GM12878 (cell line): ENCODE data around the gene CACNA2D3. TPM values are rescaled to one million over a fixed set of nuclear protein-coding genes. Genes with fewer than 3 reads are reported as not detected.

Source experiments
- ATAC-seq: fragments of 200-7000 bp; cut with Tn5 transposase; 3 replicates; pipeline ENCODE4 v1.9.1; 2020; ENCODE audit warnings: mild to moderate bottlenecking, moderate library complexity
- BruUV-seq: library from RNA; stranded (reverse); fragments of 400-500 nt; replicated peaks from 2 replicates; lab custom pipeline; 2021; lab: Mats Ljungman, UMichigan
- CTCF ChIA-PET: fragments of 300-600 bp; sonication (Branson Sonifier 250); formaldehyde crosslinking; extraction: SDS; loops from one replicate; lab custom pipeline; 2021; ENCODE audit warnings: inconsistent platforms; lab: Yijun Ruan, JAX
- POLR2A ChIA-PET: fragments of 350-600 bp; formaldehyde crosslinking; extraction: SDS; loops from one replicate; lab custom pipeline; 2021; ENCODE audit warnings: inconsistent platforms; lab: Charles Lee
- RAD21 ChIA-PET: fragments of 300-600 bp; sonication (Branson Sonifier 250); formaldehyde crosslinking; loops from one replicate; lab custom pipeline; 2023; ENCODE audit warnings: antibody characterized with exemption; ENCODE audit not compliant: unreplicated experiment; lab: Charles Lee
- SMC1A ChIA-PET: fragments of 300-600 bp; sonication (Branson Sonifier 250); formaldehyde crosslinking; loops from one replicate; lab custom pipeline; 2023; ENCODE audit not compliant: unreplicated experiment, uncharacterized antibody; lab: Charles Lee
- DNase-seq: peaks from one replicate; pipeline ENCODE4 v3.0.0-alpha.2; 2011; ENCODE audit warnings: low read depth, low spot score
- FAIRE-seq: peaks from 3 replicates; lab custom pipeline; 2011; peaks lifted over from hg19 to GRCh38; lab: Jason Lieb, UNC
- H2AFZ ChIP-seq: 2 replicates; pipeline ENCODE4 v1.6.0; 2011; ENCODE audit warnings: low read depth, low read length, control low read depth; ENCODE audit not compliant: control insufficient read depth
- H3K27ac ChIP-seq: 2 replicates; pipeline ENCODE4 v1.5.1; 2011; ENCODE audit warnings: control low read depth; ENCODE audit not compliant: control insufficient read depth, insufficient read depth
- H3K27me3 ChIP-seq, 2 experiments: replicated peaks in 1 of 2; 2 replicates each; pipeline versions ENCODE4 v1.6.0 to v1.6.1; 2011; ENCODE audit warnings: low read length in 1 of 2; ENCODE audit not compliant: control insufficient read depth in 2 of 2, insufficient read depth in 2 of 2
- H3K36me3 ChIP-seq, 2 experiments: 2 replicates each; pipeline ENCODE4 v1.5.1; 2011; ENCODE audit warnings: low read length in 1 of 2; ENCODE audit not compliant: control insufficient read depth in 2 of 2, insufficient read depth in 2 of 2
- H3K4me1 ChIP-seq: 2 replicates; pipeline ENCODE4 v1.6.1; 2011; ENCODE audit warnings: mild to moderate bottlenecking, low read length, moderate library complexity, mixed read lengths; ENCODE audit not compliant: control insufficient read depth, insufficient read depth
- H3K4me2 ChIP-seq: 2 replicates; pipeline ENCODE4 v1.6.0; 2011; ENCODE audit warnings: control low read depth; ENCODE audit not compliant: control insufficient read depth, insufficient read depth
- H3K4me3 ChIP-seq: fragments of 200-600 bp; sonication (generic); 2 replicates; pipeline ENCODE4 v1.5.1; 2016
- H3K79me2 ChIP-seq: 2 replicates; pipeline ENCODE4 v1.6.0; 2011; ENCODE audit warnings: low read length; ENCODE audit not compliant: control insufficient read depth, insufficient read depth
- H3K9ac ChIP-seq: 2 replicates; pipeline ENCODE4 v1.8.0; 2011; ENCODE audit warnings: low read length, control low read depth, mixed read lengths; ENCODE audit not compliant: control insufficient read depth, insufficient read depth
- H3K9me3 ChIP-seq: replicated peaks from 3 replicates; pipeline ENCODE4 v1.5.1; 2011; ENCODE audit warnings: mild to moderate bottlenecking, low read length; ENCODE audit not compliant: control insufficient read depth, insufficient read depth
- H4K20me1 ChIP-seq: 2 replicates; pipeline ENCODE4 v1.6.0; 2011; ENCODE audit not compliant: control insufficient read depth, insufficient read depth
- BCL3 ChIP-seq: IDR thresholded peaks from 2 replicates; pipeline ENCODE4 v1.6.1; 2011; ENCODE audit warnings: borderline replicate concordance, low read depth, mild to moderate bottlenecking, moderate library complexity, low read length; ENCODE audit not compliant: insufficient read depth, poor library complexity, severe bottlenecking
- GATAD2B ChIP-seq: fragments of 450-650 bp; conservative IDR thresholded peaks from 2 replicates; pipeline ENCODE4 v1.6.1; 2017; ENCODE audit warnings: low read depth, mild to moderate bottlenecking, moderate library complexity
- HSF1 ChIP-seq: fragments of 150-350 bp; IDR thresholded peaks from 2 replicates; pipeline ENCODE4 v1.6.1; 2014; ENCODE audit warnings: mild to moderate bottlenecking, low read depth, low read length
- JUNB ChIP-seq: IDR thresholded peaks from 2 replicates; pipeline ENCODE4 v1.6.1; 2016; ENCODE audit warnings: antibody characterized with exemption, mild to moderate bottlenecking
- MXI1 ChIP-seq: fragments of 150-350 bp; IDR thresholded peaks from 2 replicates; pipeline ENCODE4 v1.6.1; 2011; ENCODE audit warnings: low read depth, mild to moderate bottlenecking, inconsistent platforms, low read length, improper control_type of control experiment
- NFYB ChIP-seq: IDR thresholded peaks from 2 replicates; pipeline ENCODE4 v1.6.1; 2011; ENCODE audit warnings: low read depth, mild to moderate bottlenecking, low read length, improper control_type of control experiment, moderate library complexity; ENCODE audit not compliant: insufficient read depth
- SMC3 ChIP-seq: IDR thresholded peaks from 2 replicates; pipeline ENCODE4 v1.6.1; 2011; ENCODE audit warnings: low read length, improper control_type of control experiment, borderline replicate concordance
- ZSCAN29 ChIP-seq: fragments of 450-650 bp; IDR thresholded peaks from 2 replicates; pipeline ENCODE4 v1.6.1; 2017; ENCODE audit warnings: mild to moderate bottlenecking, moderate library complexity
- ZZZ3 ChIP-seq: IDR thresholded peaks from 2 replicates; pipeline ENCODE4 v1.6.1; 2011; ENCODE audit warnings: low read depth; ENCODE audit not compliant: control insufficient read depth, insufficient read length
- WGBS: methylation state at CpG from one replicate; pipeline ENCODE4 v1.1.6; 2016; ENCODE audit warnings: low lambda C conversion rate; ENCODE audit not compliant: insufficient replicate concordance, insufficient coverage; ENCODE audit errors: missing lambda C conversion rate; 5-methylcytosine and 5-hydroxymethylcytosine counted together
- in situ Hi-C: fragments of 300-500 bp; cut with MboI; formaldehyde crosslinking; loops from 9 replicates; pipeline ENCODE4 v1.14.3; 2018; ENCODE audit warnings: mixed read lengths
- intact Hi-C: fragments of 100-400 bp; cut with micrococcal nuclease; formaldehyde crosslinking; loops from one replicate; pipeline ENCODE4 v1.14.2; 2022; ENCODE audit not compliant: unreplicated experiment
- polyA plus RNA-seq, 11 experiments: library from polyadenylated mRNA; depleted of rRNA in 4 of 11; unstranded in 6 of 11; stranded (reverse) in 5 of 11; fragments of >200 nt; fragmentation: Nextera tagmentation in 4 of 11; fragmentation: Illumina TruSeq in 1 of 11; extraction: Ambion mirVana in 4 of 11; extraction: Trizol in 1 of 11; gene quantifications; 1 replicate in 1 of 11; 2 replicates in 10 of 11; pipeline versions ENCODE4 v1.2.1 to v1.2.3, GENCODE V29; 2011 to 2016; ENCODE audit warnings: inconsistent platforms in 2 of 11, missing spikeins in 2 of 11, low read depth in 1 of 11
- total RNA-seq, 4 experiments: library from RNA; depleted of rRNA in 3 of 4; stranded (reverse); fragments of >200 nt in 3 of 4; fragmentation: Illumina TruSeq in 1 of 4; extraction: Trizol in 1 of 4; gene quantifications; 2 replicates each; pipeline versions ENCODE4 v1.2.1 to v1.2.3, GENCODE V29; 2013 to 2021
- TF ChIP-seq, protein P1 (sequence below): fragments of 450-650 bp; IDR thresholded peaks from 2 replicates; pipeline ENCODE4 v1.6.1; 2018; ENCODE audit warnings: mild to moderate bottlenecking, low read depth, moderate library complexity; ENCODE audit not compliant: partially characterized antibody
- TF ChIP-seq, protein P2 (sequence below): fragments of 450-650 bp; conservative IDR thresholded peaks from 2 replicates; pipeline ENCODE4 v1.6.1; 2017; ENCODE audit warnings: mild to moderate bottlenecking, moderate library complexity
- TF ChIP-seq, protein P3 (sequence below): fragments of 450-650 bp; IDR thresholded peaks from 2 replicates; pipeline ENCODE4 v1.6.1; 2016; ENCODE audit warnings: mild to moderate bottlenecking
- TF ChIP-seq, protein P4 (sequence below): IDR thresholded peaks from 2 replicates; pipeline ENCODE4 v1.6.1; 2012; ENCODE audit warnings: low read length, inconsistent platforms

Gene CACNA2D3
- total and polyA plus RNA-seq, 10 of the 15 experiments (the other 5 are each of a cell fraction or from before 2014, with no cell fraction given): not detected

- ChIA-PET CTCF (no interaction called here), POLR2A (no interaction called here), SMC1A (no interaction called here), RAD21 (no interaction called here)
- no peak for FAIRE-seq
- Histone ChIP-seq H2AFZ (no peak overlapping the region), H3K4me1 (no peaks in the 10 kb centered on the region; the same call in 1 of the 2 replicates), H3K27ac (no peak overlapping the region), H3K9ac (no peak overlapping the region), H3K27me3 (peaks cover 4 to 14% of the 10 kb centered on the region in 2 experiments; a peak in 3 of 4 replicates), H3K4me2 (no peak overlapping the region), H3K9me3 (no peaks in the 10 kb centered on the region), H3K36me3 (no peaks in the 10 kb centered on the region), H3K4me3 (no peak overlapping the region), H3K79me2 (no peaks in the 10 kb centered on the region), H4K20me1 (no peaks in the 10 kb centered on the region)
- no peak for ATAC-seq
- 30% methylated on average over 4 of the region's 4 CpGs for WGBS
- in situ Hi-C loops (no loop called here), intact Hi-C loops (no loop called here)
- BruUV-seq: no TSS peak
- DNase-seq: no peak
- TF ChIP-seq, protein P1, sequence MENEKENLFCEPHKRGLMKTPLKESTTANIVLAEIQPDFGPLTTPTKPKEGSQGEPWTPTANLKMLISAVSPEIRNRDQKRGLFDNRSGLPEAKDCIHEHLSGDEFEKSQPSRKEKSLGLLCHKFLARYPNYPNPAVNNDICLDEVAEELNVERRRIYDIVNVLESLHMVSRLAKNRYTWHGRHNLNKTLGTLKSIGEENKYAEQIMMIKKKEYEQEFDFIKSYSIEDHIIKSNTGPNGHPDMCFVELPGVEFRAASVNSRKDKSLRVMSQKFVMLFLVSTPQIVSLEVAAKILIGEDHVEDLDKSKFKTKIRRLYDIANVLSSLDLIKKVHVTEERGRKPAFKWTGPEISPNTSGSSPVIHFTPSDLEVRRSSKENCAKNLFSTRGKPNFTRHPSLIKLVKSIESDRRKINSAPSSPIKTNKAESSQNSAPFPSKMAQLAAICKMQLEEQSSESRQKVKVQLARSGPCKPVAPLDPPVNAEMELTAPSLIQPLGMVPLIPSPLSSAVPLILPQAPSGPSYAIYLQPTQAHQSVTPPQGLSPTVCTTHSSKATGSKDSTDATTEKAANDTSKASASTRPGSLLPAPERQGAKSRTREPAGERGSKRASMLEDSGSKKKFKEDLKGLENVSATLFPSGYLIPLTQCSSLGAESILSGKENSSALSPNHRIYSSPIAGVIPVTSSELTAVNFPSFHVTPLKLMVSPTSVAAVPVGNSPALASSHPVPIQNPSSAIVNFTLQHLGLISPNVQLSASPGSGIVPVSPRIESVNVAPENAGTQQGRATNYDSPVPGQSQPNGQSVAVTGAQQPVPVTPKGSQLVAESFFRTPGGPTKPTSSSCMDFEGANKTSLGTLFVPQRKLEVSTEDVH: no peak
- TF ChIP-seq SMC3 (no peak), MXI1 (no peak), HSF1 (no peak), GATAD2B (no peak), NFYB (no peak), ZZZ3 (no peak), JUNB (no peak), ZSCAN29 (no peak), BCL3 (no peak)
- TF ChIP-seq, protein P2, sequence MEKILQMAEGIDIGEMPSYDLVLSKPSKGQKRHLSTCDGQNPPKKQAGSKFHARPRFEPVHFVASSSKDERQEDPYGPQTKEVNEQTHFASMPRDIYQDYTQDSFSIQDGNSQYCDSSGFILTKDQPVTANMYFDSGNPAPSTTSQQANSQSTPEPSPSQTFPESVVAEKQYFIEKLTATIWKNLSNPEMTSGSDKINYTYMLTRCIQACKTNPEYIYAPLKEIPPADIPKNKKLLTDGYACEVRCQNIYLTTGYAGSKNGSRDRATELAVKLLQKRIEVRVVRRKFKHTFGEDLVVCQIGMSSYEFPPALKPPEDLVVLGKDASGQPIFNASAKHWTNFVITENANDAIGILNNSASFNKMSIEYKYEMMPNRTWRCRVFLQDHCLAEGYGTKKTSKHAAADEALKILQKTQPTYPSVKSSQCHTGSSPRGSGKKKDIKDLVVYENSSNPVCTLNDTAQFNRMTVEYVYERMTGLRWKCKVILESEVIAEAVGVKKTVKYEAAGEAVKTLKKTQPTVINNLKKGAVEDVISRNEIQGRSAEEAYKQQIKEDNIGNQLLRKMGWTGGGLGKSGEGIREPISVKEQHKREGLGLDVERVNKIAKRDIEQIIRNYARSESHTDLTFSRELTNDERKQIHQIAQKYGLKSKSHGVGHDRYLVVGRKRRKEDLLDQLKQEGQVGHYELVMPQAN: no peak
- TF ChIP-seq, protein P3, sequence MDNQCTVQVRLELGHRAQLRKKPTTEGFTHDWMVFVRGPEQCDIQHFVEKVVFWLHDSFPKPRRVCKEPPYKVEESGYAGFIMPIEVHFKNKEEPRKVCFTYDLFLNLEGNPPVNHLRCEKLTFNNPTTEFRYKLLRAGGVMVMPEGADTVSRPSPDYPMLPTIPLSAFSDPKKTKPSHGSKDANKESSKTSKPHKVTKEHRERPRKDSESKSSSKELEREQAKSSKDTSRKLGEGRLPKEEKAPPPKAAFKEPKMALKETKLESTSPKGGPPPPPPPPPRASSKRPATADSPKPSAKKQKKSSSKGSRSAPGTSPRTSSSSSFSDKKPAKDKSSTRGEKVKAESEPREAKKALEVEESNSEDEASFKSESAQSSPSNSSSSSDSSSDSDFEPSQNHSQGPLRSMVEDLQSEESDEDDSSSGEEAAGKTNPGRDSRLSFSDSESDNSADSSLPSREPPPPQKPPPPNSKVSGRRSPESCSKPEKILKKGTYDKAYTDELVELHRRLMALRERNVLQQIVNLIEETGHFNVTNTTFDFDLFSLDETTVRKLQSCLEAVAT: no peak
- TF ChIP-seq, protein P4, sequence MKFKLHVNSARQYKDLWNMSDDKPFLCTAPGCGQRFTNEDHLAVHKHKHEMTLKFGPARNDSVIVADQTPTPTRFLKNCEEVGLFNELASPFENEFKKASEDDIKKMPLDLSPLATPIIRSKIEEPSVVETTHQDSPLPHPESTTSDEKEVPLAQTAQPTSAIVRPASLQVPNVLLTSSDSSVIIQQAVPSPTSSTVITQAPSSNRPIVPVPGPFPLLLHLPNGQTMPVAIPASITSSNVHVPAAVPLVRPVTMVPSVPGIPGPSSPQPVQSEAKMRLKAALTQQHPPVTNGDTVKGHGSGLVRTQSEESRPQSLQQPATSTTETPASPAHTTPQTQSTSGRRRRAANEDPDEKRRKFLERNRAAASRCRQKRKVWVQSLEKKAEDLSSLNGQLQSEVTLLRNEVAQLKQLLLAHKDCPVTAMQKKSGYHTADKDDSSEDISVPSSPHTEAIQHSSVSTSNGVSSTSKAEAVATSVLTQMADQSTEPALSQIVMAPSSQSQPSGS: no peak
Observed at GRCh38 chr3:54125300-54125699, 2.9 kb downstream of the CACNA2D3 start.
